ENCODE measurements around the gene REG1A.

REG1A gene

DNA sequence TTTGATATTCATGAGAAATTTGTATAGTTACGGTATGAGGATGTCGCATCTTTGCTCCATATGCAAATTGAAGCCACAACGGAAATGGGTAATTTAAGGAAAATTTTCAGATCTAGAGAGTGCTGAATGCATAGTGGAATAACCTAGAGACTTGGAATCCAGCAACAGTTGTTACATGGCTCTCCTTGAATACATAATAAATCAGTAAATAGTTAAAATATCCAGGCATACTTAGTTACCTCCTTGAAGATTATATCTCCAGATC lies 5.4 kb downstream of the REG1A start:
- H3K9ac ChIP-seq (ENCODE audit: low read length in 2 of 2): no peak overlapping the region
- no peak overlapping the region for H3K27ac ChIP-seq (ENCODE audit: low read length)
- H3K4me3 ChIP-seq (ENCODE audit: low read length in 2 of 2): no peak overlapping the region
- no peaks in the 10 kb centered on the region for H3K27me3 ChIP-seq (ENCODE audit: control insufficient read depth in 1 of 2, insufficient read depth in 2 of 2, low read length in 2 of 2)
- H3K4me1 ChIP-seq (ENCODE audit: control insufficient read depth, insufficient read depth, low read length): no peaks in the 10 kb centered on the region
- H3K36me3 ChIP-seq (ENCODE audit: control insufficient read depth in 2 of 2, insufficient read depth in 2 of 2, low read length in 2 of 2): no peaks in the 10 kb centered on the region
- H3K9me3 ChIP-seq (ENCODE audit: control insufficient read depth in 2 of 2, low read length in 2 of 2): no peaks in the 10 kb centered on the region

DNA sequence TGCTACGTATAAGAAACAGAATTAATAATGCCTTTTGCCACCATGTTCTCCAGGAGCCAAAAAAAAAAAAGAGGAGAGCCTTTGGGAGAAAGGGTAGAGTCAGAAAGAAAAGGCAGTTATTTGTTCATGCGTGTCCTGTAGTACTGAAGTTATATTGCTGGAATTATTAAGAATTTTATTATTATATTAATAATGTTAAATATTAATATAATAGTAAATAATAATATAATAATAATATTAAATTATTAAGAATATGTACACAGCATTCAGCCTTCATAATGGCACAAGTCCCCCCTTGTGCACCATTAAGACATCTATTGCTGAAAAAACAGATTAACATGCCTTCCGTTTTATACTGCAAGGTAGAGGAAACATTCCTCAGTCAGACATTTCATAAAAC lies 8.1 kb downstream of the REG1A start:
- H3K9me3 ChIP-seq (ENCODE audit: control insufficient read depth in 2 of 2, low read length in 2 of 2): no peaks in the 10 kb centered on the region
- no peaks in the 10 kb centered on the region for H3K4me1 ChIP-seq (ENCODE audit: control insufficient read depth, insufficient read depth, low read length)
- H3K4me3 ChIP-seq (ENCODE audit: low read length in 2 of 2): no peak overlapping the region
- H3K27ac ChIP-seq (ENCODE audit: low read length): no peak overlapping the region
- no peaks in the 10 kb centered on the region for H3K27me3 ChIP-seq (ENCODE audit: control insufficient read depth in 1 of 2, insufficient read depth in 2 of 2, low read length in 2 of 2)
- H3K9ac ChIP-seq (ENCODE audit: low read length in 2 of 2): no peak overlapping the region
- H3K36me3 ChIP-seq (ENCODE audit: control insufficient read depth in 2 of 2, insufficient read depth in 2 of 2, low read length in 2 of 2): no peaks in the 10 kb centered on the region

DNA sequence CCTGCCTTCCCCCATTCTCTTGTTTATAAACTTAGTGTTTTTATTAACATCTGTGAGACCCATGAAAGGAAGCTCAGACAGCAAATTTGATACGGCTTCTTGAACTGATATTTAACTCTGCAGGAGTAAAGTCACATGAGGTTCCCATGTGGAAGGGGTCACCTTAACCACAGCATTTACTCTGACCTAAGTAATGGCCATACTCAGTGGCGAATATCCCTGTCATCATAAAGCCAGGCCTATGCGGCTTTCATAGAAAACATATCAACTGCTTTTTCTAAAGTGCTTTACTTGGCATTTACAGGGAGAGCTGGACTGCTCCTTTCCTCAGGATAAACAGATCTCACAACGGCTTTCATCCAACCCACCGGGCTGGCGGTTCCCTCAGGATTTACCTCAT lies 9.0 kb downstream of the REG1A start:
- Histone ChIP-seq H3K9ac (ENCODE audit: low read length in 2 of 2) (no peak overlapping the region), H3K27me3 (ENCODE audit: control insufficient read depth in 1 of 2, insufficient read depth in 2 of 2, low read length in 2 of 2) (no peaks in the 10 kb centered on the region), H3K4me1 (ENCODE audit: control insufficient read depth, insufficient read depth, low read length) (no peaks in the 10 kb centered on the region), H3K9me3 (ENCODE audit: control insufficient read depth in 2 of 2, low read length in 2 of 2) (no peaks in the 10 kb centered on the region), H3K4me3 (ENCODE audit: low read length in 2 of 2) (no peak overlapping the region), H3K36me3 (ENCODE audit: control insufficient read depth in 2 of 2, insufficient read depth in 2 of 2, low read length in 2 of 2) (no peaks in the 10 kb centered on the region), H3K27ac (ENCODE audit: low read length) (no peak overlapping the region)

DNA sequence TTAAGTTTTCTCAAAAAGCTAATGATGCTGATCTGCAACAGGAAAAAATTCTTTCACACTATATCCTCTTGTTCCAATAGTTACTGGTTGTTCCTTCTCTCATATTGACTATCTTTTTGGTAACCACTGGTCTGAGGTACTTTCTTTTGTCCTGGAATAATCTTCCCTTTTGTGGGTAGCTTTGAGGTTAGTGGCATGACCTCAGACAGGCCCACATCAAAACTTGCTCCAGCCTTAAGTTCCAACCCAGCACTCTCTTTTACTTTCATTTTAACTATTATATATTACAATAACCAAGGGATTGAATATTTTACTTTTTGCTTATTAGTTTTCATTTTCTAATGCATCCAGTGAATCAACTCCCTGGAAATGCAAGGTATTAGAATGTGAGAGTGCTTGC lies 9.5 kb downstream of the REG1A start:
- H3K27me3 ChIP-seq (ENCODE audit: control insufficient read depth in 1 of 2, insufficient read depth in 2 of 2, low read length in 2 of 2): no peaks in the 10 kb centered on the region
- H3K9ac ChIP-seq (ENCODE audit: low read length in 2 of 2): no peak overlapping the region
- no peaks in the 10 kb centered on the region for H3K9me3 ChIP-seq (ENCODE audit: control insufficient read depth in 2 of 2, low read length in 2 of 2)
- H3K4me3 ChIP-seq (ENCODE audit: low read length in 2 of 2): no peak overlapping the region
- no peak overlapping the region for H3K27ac ChIP-seq (ENCODE audit: low read length)
- no peaks in the 10 kb centered on the region for H3K4me1 ChIP-seq (ENCODE audit: control insufficient read depth, insufficient read depth, low read length)
- H3K36me3 ChIP-seq (ENCODE audit: control insufficient read depth in 2 of 2, insufficient read depth in 2 of 2, low read length in 2 of 2): no peaks in the 10 kb centered on the region

DNA sequence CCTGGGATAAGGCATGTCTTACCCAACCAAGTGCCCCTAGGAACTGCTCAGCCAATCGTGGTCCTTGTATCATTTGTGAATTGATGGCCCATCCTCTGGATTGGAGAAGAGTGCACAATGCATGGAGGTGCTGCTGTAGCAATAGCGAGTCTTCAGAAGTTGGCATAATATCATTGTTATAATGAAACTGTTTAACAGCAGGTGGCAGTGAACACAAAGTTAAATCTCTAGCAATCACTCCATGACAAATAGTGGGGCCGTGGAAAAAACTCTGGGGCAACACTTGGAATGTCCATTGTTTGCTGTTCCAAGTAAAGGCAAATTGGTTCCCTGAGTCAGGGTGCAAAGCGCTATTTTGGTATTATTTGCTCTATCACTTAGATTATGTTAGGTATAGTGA lies 11.4 kb downstream of the REG1A start:
- no peak overlapping the region for H3K27ac ChIP-seq (ENCODE audit: low read length)
- H3K27me3 ChIP-seq (ENCODE audit: control insufficient read depth in 1 of 2, insufficient read depth in 2 of 2, low read length in 2 of 2): no peaks in the 10 kb centered on the region
- no peak overlapping the region for H3K9ac ChIP-seq (ENCODE audit: low read length in 2 of 2)
- H3K4me3 ChIP-seq (ENCODE audit: low read length in 2 of 2): no peak overlapping the region
- H3K4me1 ChIP-seq (ENCODE audit: control insufficient read depth, insufficient read depth, low read length): no peaks in the 10 kb centered on the region
- no peaks in the 10 kb centered on the region for H3K9me3 ChIP-seq (ENCODE audit: control insufficient read depth in 2 of 2, low read length in 2 of 2)
- no peaks in the 10 kb centered on the region for H3K36me3 ChIP-seq (ENCODE audit: control insufficient read depth in 2 of 2, insufficient read depth in 2 of 2, low read length in 2 of 2)

DNA sequence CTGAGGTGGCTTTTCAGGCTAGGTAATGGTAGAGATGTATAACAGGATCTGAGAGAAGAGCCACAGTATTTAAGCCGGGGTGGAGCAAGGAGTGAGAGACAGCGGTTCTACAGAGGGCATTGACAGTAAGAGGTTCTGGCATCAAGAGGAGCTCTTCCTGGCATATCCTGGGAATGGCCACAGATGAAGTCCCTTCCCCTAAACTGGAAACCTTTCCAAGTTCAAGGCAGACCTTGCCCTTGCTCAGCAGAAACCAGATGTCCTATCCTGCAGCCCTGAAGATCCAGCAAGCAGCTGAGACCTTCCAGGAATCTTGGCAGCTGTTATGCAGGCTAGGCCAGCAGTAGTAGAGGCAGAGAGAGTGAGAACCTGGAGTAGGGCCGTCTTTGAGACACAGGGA lies 18.1 kb downstream of the REG1A start:
- no peak overlapping the region for H3K27ac ChIP-seq (ENCODE audit: low read length)
- H3K4me3 ChIP-seq (ENCODE audit: low read length in 2 of 2): no peak overlapping the region
- H3K27me3 ChIP-seq (ENCODE audit: control insufficient read depth in 1 of 2, insufficient read depth in 2 of 2, low read length in 2 of 2): no peaks in the 10 kb centered on the region
- H3K9ac ChIP-seq (ENCODE audit: low read length in 2 of 2): no peak overlapping the region
- H3K4me1 ChIP-seq (ENCODE audit: control insufficient read depth, insufficient read depth, low read length): no peaks in the 10 kb centered on the region
- H3K36me3 ChIP-seq (ENCODE audit: control insufficient read depth in 2 of 2, insufficient read depth in 2 of 2, low read length in 2 of 2): no peaks in the 10 kb centered on the region
- no peaks in the 10 kb centered on the region for H3K9me3 ChIP-seq (ENCODE audit: control insufficient read depth in 2 of 2, low read length in 2 of 2)

DNA sequence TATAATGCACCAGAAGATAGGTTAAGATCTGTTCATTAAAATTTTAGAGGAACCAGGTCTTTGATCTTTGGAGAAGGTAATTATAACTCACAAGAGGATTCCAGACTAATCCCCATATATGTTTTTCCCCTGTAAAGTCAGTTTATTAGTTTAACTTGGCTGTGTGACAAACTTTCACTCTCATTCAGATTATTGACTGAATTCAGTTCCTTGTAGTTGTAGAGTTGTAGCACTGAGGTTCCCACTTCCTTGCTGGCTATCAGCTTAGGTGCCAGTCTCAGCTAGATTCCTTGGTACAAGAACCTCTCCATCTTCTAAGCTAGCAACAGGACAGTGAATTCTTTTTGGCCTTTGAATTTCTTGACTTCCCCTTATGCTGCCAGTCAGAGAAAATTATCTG lies 19.1 kb downstream of the REG1A start:
- no peaks in the 10 kb centered on the region for H3K4me1 ChIP-seq (ENCODE audit: control insufficient read depth, insufficient read depth, low read length)
- no peaks in the 10 kb centered on the region for H3K27me3 ChIP-seq (ENCODE audit: control insufficient read depth in 1 of 2, insufficient read depth in 2 of 2, low read length in 2 of 2)
- H3K36me3 ChIP-seq (ENCODE audit: control insufficient read depth in 2 of 2, insufficient read depth in 2 of 2, low read length in 2 of 2): no peaks in the 10 kb centered on the region
- no peak overlapping the region for H3K9ac ChIP-seq (ENCODE audit: low read length in 2 of 2)
- H3K27ac ChIP-seq (ENCODE audit: low read length): no peak overlapping the region
- no peaks in the 10 kb centered on the region for H3K9me3 ChIP-seq (ENCODE audit: control insufficient read depth in 2 of 2, low read length in 2 of 2)
- no peak overlapping the region for H3K4me3 ChIP-seq (ENCODE audit: low read length in 2 of 2)

DNA sequence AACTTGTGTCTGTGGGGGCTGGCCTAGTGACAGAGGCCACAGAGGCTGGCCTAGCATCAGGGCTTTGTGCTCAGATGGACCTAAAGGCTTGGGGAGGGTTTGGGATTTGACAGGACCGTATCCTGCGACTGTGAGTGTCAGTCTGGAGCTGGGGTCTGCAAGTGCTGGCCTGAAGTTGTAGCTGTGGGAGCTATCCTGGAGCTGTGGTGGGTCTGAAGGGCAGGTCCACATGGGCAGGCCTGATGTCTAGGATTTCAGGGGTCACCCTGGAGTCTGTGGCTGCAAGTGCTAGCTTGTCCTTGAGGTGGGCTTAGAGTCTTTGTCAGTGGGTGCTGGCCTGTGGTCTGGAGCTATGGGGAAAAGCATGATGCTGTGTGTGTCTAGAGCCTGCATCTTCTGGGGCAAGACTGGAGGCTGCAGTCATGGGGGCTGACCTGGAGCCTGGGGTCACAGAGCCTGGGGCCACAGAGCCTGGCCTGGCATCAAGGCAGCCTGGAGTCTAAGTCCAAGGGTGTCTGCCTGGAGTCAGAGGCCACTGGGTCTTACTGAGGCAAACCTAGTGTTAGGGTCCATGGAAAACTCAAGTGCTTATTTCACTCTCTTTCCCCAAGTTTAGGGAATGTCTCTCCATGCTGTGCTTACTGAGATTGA lies 35.7 kb downstream of the REG1A start:
- Histone ChIP-seq H3K4me1 (ENCODE audit: control insufficient read depth, insufficient read depth, low read length) (no peaks in the 10 kb centered on the region), H3K9me3 (ENCODE audit: control insufficient read depth in 2 of 2, low read length in 2 of 2) (peaks cover 0 to 3% of the 10 kb centered on the region in 2 donors), H3K27me3 (ENCODE audit: control insufficient read depth in 1 of 2, insufficient read depth in 2 of 2, low read length in 2 of 2) (peaks cover 0 to 4% of the 10 kb centered on the region in 2 donors), H3K9ac (ENCODE audit: low read length in 2 of 2) (no peak overlapping the region), H3K27ac (ENCODE audit: low read length) (no peak overlapping the region), H3K36me3 (ENCODE audit: control insufficient read depth in 2 of 2, insufficient read depth in 2 of 2, low read length in 2 of 2) (no peaks in the 10 kb centered on the region), H3K4me3 (ENCODE audit: low read length in 2 of 2) (no peak overlapping the region)

DNA sequence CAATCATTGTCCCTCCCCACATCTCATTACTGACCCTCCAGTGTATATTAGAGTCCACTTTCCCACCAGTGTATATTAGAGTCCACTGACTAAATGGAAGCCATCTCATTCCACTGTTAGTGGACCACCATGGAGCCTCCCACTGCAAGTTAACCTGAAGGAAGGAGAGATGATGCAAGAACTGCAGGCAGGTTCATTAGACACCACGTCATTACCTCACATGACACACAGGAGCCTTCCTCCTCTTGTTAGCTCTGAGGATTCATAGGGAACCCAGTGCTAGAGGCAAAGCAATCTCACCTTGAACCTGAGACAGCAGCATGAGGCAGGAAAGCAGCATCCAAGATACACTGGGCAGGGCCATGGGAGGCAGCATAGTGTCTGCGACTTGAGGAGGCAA lies 38.7 kb downstream of the REG1A start:
- Histone ChIP-seq H3K27ac (ENCODE audit: low read length) (no peak overlapping the region), H3K36me3 (ENCODE audit: control insufficient read depth in 2 of 2, insufficient read depth in 2 of 2, low read length in 2 of 2) (no peaks in the 10 kb centered on the region), H3K4me1 (ENCODE audit: control insufficient read depth, insufficient read depth, low read length) (no peaks in the 10 kb centered on the region), H3K9me3 (ENCODE audit: control insufficient read depth in 2 of 2, low read length in 2 of 2) (peaks cover 0 to 3% of the 10 kb centered on the region in 2 donors), H3K9ac (ENCODE audit: low read length in 2 of 2) (no peak overlapping the region), H3K27me3 (ENCODE audit: control insufficient read depth in 1 of 2, insufficient read depth in 2 of 2, low read length in 2 of 2) (peaks cover 0 to 4% of the 10 kb centered on the region in 2 donors), H3K4me3 (ENCODE audit: low read length in 2 of 2) (no peak overlapping the region)

DNA sequence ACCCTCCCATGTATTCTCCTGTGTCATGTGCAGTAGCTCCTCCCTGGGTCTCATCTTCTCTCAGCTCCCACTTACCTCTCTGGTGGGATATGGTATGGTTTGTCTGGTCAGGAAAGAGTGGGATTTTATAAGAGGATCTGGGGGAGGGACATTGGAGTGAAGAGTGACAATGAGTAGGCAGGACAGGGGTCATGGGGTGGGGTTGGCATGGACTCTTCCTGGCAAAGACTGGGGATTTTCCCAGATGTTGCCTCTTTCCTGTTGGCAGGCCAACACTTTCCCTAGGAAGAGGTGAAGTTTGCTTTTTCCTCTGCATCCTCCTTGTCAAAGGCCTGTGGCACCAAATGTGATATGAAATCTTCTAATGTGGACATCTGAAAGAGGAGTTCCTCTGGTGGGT lies 39.4 kb downstream of the REG1A start, which contains the start of gene REG3A:
TSS of gene REG3A (minus strand) at position 101 of the 400 bp plus-strand sequence. CDS start 348 bp downstream, outside the sequence.
- H3K4me3 ChIP-seq (ENCODE audit: low read length in 2 of 2): no peak within 1 kb of the TSS
- no peaks in the 10 kb centered on the region for H3K36me3 ChIP-seq (ENCODE audit: control insufficient read depth in 2 of 2, insufficient read depth in 2 of 2, low read length in 2 of 2)
- H3K9me3 ChIP-seq (ENCODE audit: control insufficient read depth in 2 of 2, low read length in 2 of 2): peaks cover 0 to 3% of the 10 kb centered on the region in 2 donors
- no peaks in the 10 kb centered on the region for H3K4me1 ChIP-seq (ENCODE audit: control insufficient read depth, insufficient read depth, low read length)
- no peak within 1 kb of the TSS for H3K9ac ChIP-seq (ENCODE audit: low read length in 2 of 2)
- no peak within 1 kb of the TSS for H3K27ac ChIP-seq (ENCODE audit: low read length)
- peaks cover 0 to 4% of the 10 kb centered on the region in 2 donors for H3K27me3 ChIP-seq (ENCODE audit: control insufficient read depth in 1 of 2, insufficient read depth in 2 of 2, low read length in 2 of 2)

DNA sequence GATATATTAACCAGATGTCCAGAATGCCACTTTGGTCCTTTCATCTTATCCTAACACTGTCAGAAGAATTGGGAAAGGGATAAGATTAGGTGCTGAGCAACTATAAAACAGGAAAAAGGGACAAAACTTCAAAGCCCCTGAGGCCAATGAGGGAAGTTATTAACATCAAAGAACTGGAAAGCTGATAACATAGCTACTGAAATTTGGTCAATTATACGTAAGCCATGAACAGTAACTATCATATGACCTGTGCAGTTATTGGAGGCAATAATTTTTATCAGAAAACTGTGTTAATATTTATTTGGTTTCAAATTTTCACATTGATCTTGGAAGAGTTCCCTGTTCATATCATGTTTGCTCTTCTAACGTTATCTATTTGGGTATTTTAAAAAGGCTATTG lies 41.8 kb downstream of the REG1A start:
- no peak overlapping the region for H3K9ac ChIP-seq (ENCODE audit: low read length in 2 of 2)
- H3K4me1 ChIP-seq (ENCODE audit: control insufficient read depth, insufficient read depth, low read length): no peaks in the 10 kb centered on the region
- H3K27me3 ChIP-seq (ENCODE audit: control insufficient read depth in 1 of 2, insufficient read depth in 2 of 2, low read length in 2 of 2): no peaks in the 10 kb centered on the region
- H3K4me3 ChIP-seq (ENCODE audit: low read length in 2 of 2): no peak overlapping the region
- peaks cover 0 to 3% of the 10 kb centered on the region in 2 donors for H3K9me3 ChIP-seq (ENCODE audit: control insufficient read depth in 2 of 2, low read length in 2 of 2)
- no peaks in the 10 kb centered on the region for H3K36me3 ChIP-seq (ENCODE audit: control insufficient read depth in 2 of 2, insufficient read depth in 2 of 2, low read length in 2 of 2)
- no peak overlapping the region for H3K27ac ChIP-seq (ENCODE audit: low read length)

Data from stomach smooth muscle (tissue), 2 donors.